Astrocyte of the spinal cord (primary cell): ENCODE measurements around the gene PPP1R18.

ENCODE experiments used
- DNase-seq: peaks from one replicate; pipeline ENCODE4 v3.0.0; 2011; ENCODE audit warnings: low read depth, low spot score
- H3K4me3 ChIP-seq: 2 replicates; pipeline ENCODE4 v1.5.1; 2011; ENCODE audit warnings: low read depth, mild to moderate bottlenecking, low read length, moderate library complexity
- CTCF ChIP-seq: IDR thresholded peaks from 2 replicates; pipeline ENCODE4 v1.5.1; 2012; ENCODE audit warnings: low read depth, mild to moderate bottlenecking, low read length, inconsistent platforms
- in situ Hi-C: cut with HindIII; loops from 2 replicates; pipeline ENCODE4 v1.10.0; 2017; ENCODE audit warnings: low sequenced_read_pairs

Gene PPP1R18

GRCh38 chr6:30645989-30646388 is 40.5 kb downstream of the PPP1R18 start:
- no peak overlapping the region for H3K4me3 ChIP-seq
- in situ Hi-C loops, result no loop called here
- TF ChIP-seq CTCF, result no peak
- no peak for DNase-seq

GRCh38 chr6:30644769-30645168 is 41.7 kb downstream of the PPP1R18 start:
- in situ Hi-C loops, result no loop called here
- DNase-seq, result no peak
- H3K4me3 ChIP-seq, result no peak overlapping the region
- TF ChIP-seq CTCF, result no peak

- H3K4me3 ChIP-seq, result no peak overlapping the region
- in situ Hi-C loops, result no loop called here
- no peak for DNase-seq
- TF ChIP-seq CTCF, result no peak
Measured at GRCh38 chr6:30643656-30644055, 42.8 kb downstream of the PPP1R18 start.

GRCh38 chr6:30641048-30641447 is 45.4 kb downstream of the PPP1R18 start:
- no peak for DNase-seq
- H3K4me3 ChIP-seq, result no peak overlapping the region
- in situ Hi-C loops, result no loop called here
- no peak for TF ChIP-seq CTCF

- no peak overlapping the region for H3K4me3 ChIP-seq
- no peak for TF ChIP-seq CTCF
- in situ Hi-C loops, result no loop called here
- no peak for DNase-seq
Measured at GRCh38 chr6:30640481-30640880, 46.0 kb downstream of the PPP1R18 start.

GRCh38 chr6:30635834-30636233 is 50.6 kb downstream of the PPP1R18 start:
- TF ChIP-seq CTCF, result no peak
- no peak overlapping the region for H3K4me3 ChIP-seq
- in situ Hi-C loops, result no loop called here
- no peak for DNase-seq
